Karpas-422 (cell line): ENCODE data around the gene ZFP62. TPM values are rescaled to one million over a fixed set of nuclear protein-coding genes. Genes with fewer than 3 reads are reported as not detected.

Experiments
- DNase-seq: peaks from one replicate; pipeline ENCODE4 v3.0.0-alpha.2; 2015
- H2AFZ ChIP-seq: fragments of 200-600 bp; sonication (generic); 2 replicates; pipeline ENCODE4 v1.6.1; 2014; ENCODE audit warnings: antibody characterized with exemption, low read length, mixed read lengths
- H3K27ac ChIP-seq: fragments of 200-600 bp; sonication (generic); 2 replicates; pipeline ENCODE4 v1.5.1; 2014; ENCODE audit warnings: mild to moderate bottlenecking, low read length, moderate library complexity
- H3K27me3 ChIP-seq: fragments of 200-600 bp; sonication (generic); 2 replicates; pipeline ENCODE4 v1.6.1; 2014; ENCODE audit warnings: low read length, mixed read lengths
- H3K36me3 ChIP-seq: fragments of 200-600 bp; sonication (generic); 2 replicates; pipeline ENCODE4 v1.6.1; 2014; ENCODE audit warnings: low read length, mixed read lengths; ENCODE audit not compliant: insufficient read depth
- H3K4me1 ChIP-seq: fragments of 200-600 bp; sonication (generic); 2 replicates; pipeline ENCODE4 v1.6.1; 2014; ENCODE audit warnings: mild to moderate bottlenecking, low read length, mixed read lengths
- H3K4me2 ChIP-seq: fragments of 200-600 bp; sonication (generic); 2 replicates; pipeline ENCODE4 v1.6.1; 2014; ENCODE audit warnings: low read length, low read depth, mild to moderate bottlenecking; ENCODE audit not compliant: poor library complexity, severe bottlenecking
- H3K4me3 ChIP-seq: fragments of 200-600 bp; sonication (generic); 2 replicates; pipeline ENCODE4 v1.5.1; 2014; ENCODE audit warnings: mild to moderate bottlenecking, antibody characterized with exemption, low read length, mixed read lengths
- H3K79me2 ChIP-seq: fragments of 200-600 bp; sonication (generic); 2 replicates; pipeline ENCODE4 v1.6.1; 2014; ENCODE audit warnings: mild to moderate bottlenecking, low read length, mixed read lengths
- H3K9ac ChIP-seq: fragments of 200-600 bp; sonication (generic); 2 replicates; pipeline ENCODE4 v1.6.0; 2014; ENCODE audit warnings: low read length
- H3K9me2 ChIP-seq: fragments of 200-600 bp; sonication (generic), shearing (Covaris generic); replicated peaks from 2 replicates; pipeline ENCODE4 v1.6.0; 2014; ENCODE audit warnings: mild to moderate bottlenecking, low read length, moderate library complexity; ENCODE audit not compliant: insufficient read depth
- H3K9me3 ChIP-seq: fragments of 300-700, 200-600 bp; sonication (generic); 2 replicates; pipeline ENCODE4 v1.6.1; 2014; ENCODE audit warnings: low read length, mixed read lengths
- H4K20me1 ChIP-seq: fragments of 200-600 bp; sonication (generic); 2 replicates; pipeline ENCODE4 v1.6.1; 2014; ENCODE audit warnings: mild to moderate bottlenecking, antibody characterized with exemption, low read length, low read depth; ENCODE audit not compliant: insufficient read depth
- total RNA-seq: library from RNA; depleted of rRNA; stranded (reverse); fragments of >200 nt; shearing (Covaris generic); gene quantifications from 2 replicates; pipeline ENCODE4 v1.2.3, GENCODE V29; 2014; ENCODE audit warnings: low replicate concordance

ZFP62 gene
- total RNA-seq, 1 experiment from 2014 or later = 52.5 TPM

- Histone ChIP-seq H2AFZ (no peak overlapping the region), H3K9ac (no peak overlapping the region), H3K9me2 (no peaks in the 10 kb centered on the region), H3K4me1 (no peaks in the 10 kb centered on the region), H3K79me2 (no peaks in the 10 kb centered on the region), H3K4me3 (no peak overlapping the region), H3K4me2 (no peak overlapping the region), H3K27me3 (no peaks in the 10 kb centered on the region), H3K9me3 (no peaks in the 10 kb centered on the region), H4K20me1 (no peaks in the 10 kb centered on the region), H3K27ac (no peak overlapping the region), H3K36me3 (no peaks in the 10 kb centered on the region)
- no peak for DNase-seq
These were observed 11.3 kb upstream of the ZFP62 start for GRCh38 chr5:180872419-180872818.

- Histone ChIP-seq H3K27ac (no peak overlapping the region), H3K27me3 (no peaks in the 10 kb centered on the region), H4K20me1 (no peaks in the 10 kb centered on the region), H3K4me2 (no peak overlapping the region), H3K9me3 (no peaks in the 10 kb centered on the region), H3K9me2 (no peaks in the 10 kb centered on the region), H3K4me3 (no peak overlapping the region), H3K9ac (no peak overlapping the region), H3K4me1 (no peaks in the 10 kb centered on the region), H2AFZ (no peak overlapping the region), H3K79me2 (no peaks in the 10 kb centered on the region), H3K36me3 (no peaks in the 10 kb centered on the region)
- no peak for DNase-seq
These were observed 9.4 kb upstream of the ZFP62 start for GRCh38 chr5:180870276-180871068.

GRCh38 chr5:180869587-180869986 is 8.5 kb upstream of the ZFP62 start:
- Histone ChIP-seq H3K27ac (no peak overlapping the region), H3K9me3 (no peaks in the 10 kb centered on the region), H2AFZ (no peak overlapping the region), H3K36me3 (no peaks in the 10 kb centered on the region), H3K79me2 (no peaks in the 10 kb centered on the region), H3K4me2 (no peak overlapping the region), H3K4me1 (no peaks in the 10 kb centered on the region), H3K27me3 (no peaks in the 10 kb centered on the region), H4K20me1 (no peaks in the 10 kb centered on the region), H3K9me2 (no peaks in the 10 kb centered on the region), H3K9ac (no peak overlapping the region), H3K4me3 (no peak overlapping the region)
- no peak for DNase-seq

- Histone ChIP-seq H3K4me2 (no peak overlapping the region), H3K27ac (no peak overlapping the region), H3K9me2 (no peaks in the 10 kb centered on the region), H3K9ac (no peak overlapping the region), H4K20me1 (no peaks in the 10 kb centered on the region), H3K79me2 (no peaks in the 10 kb centered on the region), H3K27me3 (no peaks in the 10 kb centered on the region), H2AFZ (no peak overlapping the region), H3K4me3 (no peak overlapping the region), H3K36me3 (no peaks in the 10 kb centered on the region), H3K9me3 (no peaks in the 10 kb centered on the region), H3K4me1 (no peaks in the 10 kb centered on the region)
- peak; percentile 84 for DNase-seq
These were observed 7.9 kb upstream of the ZFP62 start for GRCh38 chr5:180868960-180869359.

- Histone ChIP-seq H3K4me2 (no peak overlapping the region), H3K27ac (no peak overlapping the region)
These were observed 5.9 kb upstream of the ZFP62 start for GRCh38 chr5:180866985-180867384.

GRCh38 chr5:180865981-180866695 is 5.1 kb upstream of the ZFP62 start:
- no peak overlapping the region for H2AFZ ChIP-seq
- no peak overlapping the region for H3K27ac ChIP-seq

More at GRCh38 chr5:180866985-180867384, 5.9 kb upstream of the ZFP62 start:
- peaks cover 2% of the 10 kb centered on the region for H3K4me1 ChIP-seq
- DNase-seq = no peak
- H2AFZ ChIP-seq = no peak overlapping the region
- H3K36me3 ChIP-seq = no peaks in the 10 kb centered on the region
- H3K9me3 ChIP-seq = no peaks in the 10 kb centered on the region
- H3K79me2 ChIP-seq = no peaks in the 10 kb centered on the region
- no peaks in the 10 kb centered on the region for H3K27me3 ChIP-seq
- H3K4me3 ChIP-seq = no peak overlapping the region
- H3K9ac ChIP-seq = no peak overlapping the region
- no peaks in the 10 kb centered on the region for H4K20me1 ChIP-seq
- H3K9me2 ChIP-seq = no peaks in the 10 kb centered on the region

GRCh38 chr5:180862645-180863044 is 1.6 kb upstream of the ZFP62 start:
- no peaks in the 10 kb centered on the region for H3K9me2 ChIP-seq
- H3K4me2 ChIP-seq = no peak overlapping the region
- no peak overlapping the region for H3K27ac ChIP-seq
- peaks cover 17% of the 10 kb centered on the region for H3K4me1 ChIP-seq
- peaks cover 28% of the 10 kb centered on the region for H3K79me2 ChIP-seq
- peaks cover 18% of the 10 kb centered on the region for H3K36me3 ChIP-seq
- H2AFZ ChIP-seq = no peak overlapping the region
- H3K9me3 ChIP-seq = no peaks in the 10 kb centered on the region
- H3K9ac ChIP-seq = no peak overlapping the region
- H3K4me3 ChIP-seq = no peak overlapping the region
- no peak for DNase-seq
- H3K27me3 ChIP-seq = no peaks in the 10 kb centered on the region
- H4K20me1 ChIP-seq = no peaks in the 10 kb centered on the region

More at GRCh38 chr5:180865981-180866695, 5.1 kb upstream of the ZFP62 start:
- no peak for DNase-seq
- no peaks in the 10 kb centered on the region for H4K20me1 ChIP-seq
- H3K9me3 ChIP-seq = no peaks in the 10 kb centered on the region
- peaks cover 9% of the 10 kb centered on the region for H3K4me1 ChIP-seq
- no peaks in the 10 kb centered on the region for H3K27me3 ChIP-seq
- H3K4me2 ChIP-seq = no peak overlapping the region
- H3K36me3 ChIP-seq = no peaks in the 10 kb centered on the region
- H3K79me2 ChIP-seq = no peaks in the 10 kb centered on the region
- no peak overlapping the region for H3K9ac ChIP-seq
- no peak overlapping the region for H3K4me3 ChIP-seq
- no peaks in the 10 kb centered on the region for H3K9me2 ChIP-seq

- Histone ChIP-seq H3K4me3 (peak overlapping the region; percentile 85), H3K36me3 (peaks cover 41% of the 10 kb centered on the region), H3K9me2 (no peaks in the 10 kb centered on the region), H3K27ac (peak overlapping the region; percentile 78), H4K20me1 (no peaks in the 10 kb centered on the region), H2AFZ (peak overlapping the region; percentile 33; the same call in 1 of the 2 replicates), H3K9me3 (0 out of 2 replicates have a peak, but pooled peaks cover 3% of the 10 kb centered on the region), H3K79me2 (peaks cover 28% of the 10 kb centered on the region), H3K4me2 (peak overlapping the region; percentile 86), H3K9ac (peak overlapping the region; percentile 92), H3K27me3 (no peaks in the 10 kb centered on the region), H3K4me1 (peaks cover 17% of the 10 kb centered on the region)
- DNase-seq = peak; percentile 88
These were observed 696 bp downstream of the ZFP62 start for GRCh38 chr5:180860273-180860886.
